ENCODE measurements around the gene MRPS16. TPM values are rescaled to one million over a fixed set of nuclear protein-coding genes. Genes with fewer than 3 reads are reported as not detected.

Gene MRPS16
- total and polyA plus RNA-seq, 2 of the 13 experiments (the other 11 are each of a cell fraction or from before 2014, with no cell fraction given), result 70.1 to 135 TPM

- no peak for TF ChIP-seq ESRRA (CRISPR knock-in tag; IDR thresholded peaks at IDR 0.05; ENCODE audit: low read depth)
- no peak for TF ChIP-seq CREM (IDR thresholded peaks at IDR 0.05)
- no peak for TF ChIP-seq CREM (CRISPR knock-in tag; IDR thresholded peaks at IDR 0.05)
These were observed 36.7 kb downstream of the MRPS16 start (continued) for GRCh38 chr10:73215749-73216148.

- ATAC-seq, result peak; percentile 34; the same call in 1 of the 3 replicates
- WGBS (ENCODE audit: low lambda C conversion rate), result 67% methylated on average over 4 of the region's 4 CpGs
- Histone ChIP-seq H3K4me1 (ENCODE audit: insufficient read depth, low read length) (peaks cover 35% of the 10 kb centered on the region), H3K79me2 (ENCODE audit: insufficient read depth, low read length) (no peaks in the 10 kb centered on the region), H3K4me3 (replicated peaks in 1 of 3; ENCODE audit: insufficient read depth in 1 of 3, low read depth in 2 of 3, low read length in 3 of 3) (no peak overlapping the region), H3K9ac (ENCODE audit: insufficient read depth, low read depth, low read length) (no peak overlapping the region), H3K27ac (ENCODE audit: extremely low read length, insufficient read depth, low read length) (peak overlapping the region; percentile 11), H3K4me2 (ENCODE audit: low read depth, low read length) (no peak overlapping the region), H3K36me3 (replicated peaks in 1 of 2; ENCODE audit: control insufficient read depth in 1 of 2, insufficient read depth in 2 of 2, low read length in 2 of 2) (no peaks in the 10 kb centered on the region), H4K20me1 (ENCODE audit: insufficient read depth, low read length) (no peaks in the 10 kb centered on the region), H2AFZ (ENCODE audit: low read length) (no peak overlapping the region), H3K9me3 (ENCODE audit: low read length) (peaks cover 4% of the 10 kb centered on the region; the same call in 1 of the 2 replicates), H3K27me3 (ENCODE audit: control insufficient read depth in 1 of 2, insufficient read depth in 2 of 2, low read length in 2 of 2) (no peaks in the 10 kb centered on the region)
- POLR2A ChIA-PET, result no interaction called here
- BruUV-seq (replicated peaks), result no TSS peak
- CTCF ChIA-PET (ENCODE audit: low intra/inter-chr PET ratio, low total read pairs), result no interaction called here
- FAIRE-seq, result no peak
- TF ChIP-seq ONECUT2 (CRISPR knock-in tag; IDR thresholded peaks at IDR 0.05) (peak; percentile 45; the same call in 1 of the 2 replicates), REL (CRISPR knock-in tag; conservative IDR thresholded peaks at IDR 0.05) (no peak), ZNF570 (CRISPR knock-in tag; IDR thresholded peaks at IDR 0.05; ENCODE audit: borderline replicate concordance) (no peak), JARID2 (CRISPR knock-in tag; IDR thresholded peaks at IDR 0.05; ENCODE audit: insufficient replicate concordance) (no peak), PAXIP1 (CRISPR knock-in tag; conservative IDR thresholded peaks at IDR 0.05) (0 out of 2 replicates have a peak, but pooled peaks have one; percentile 23), HCFC1 (IDR thresholded peaks at IDR 0.05; ENCODE audit: low read depth, low read length) (no peak), RELA (CRISPR knock-in tag; IDR thresholded peaks at IDR 0.05) (no peak)
- no peak for DNase-seq (ENCODE audit: low spot score)
- in situ Hi-C loops (cut with HindIII; ENCODE audit: extremely low pct_ligation_motif_present, low pct_unique_long_range_greater_than_20kb), result no loop called here
- intact Hi-C loops (cut with micrococcal nuclease; ENCODE audit: unreplicated experiment), result no loop called here
These were observed 41.2 kb downstream of the MRPS16 start for GRCh38 chr10:73211106-73211811.
